MM.1S (cell line): Measurements from ENCODE around the gene STAG1.

Source experiments
- CTCF ChIP-seq: fragments of 300-600 bp; sonication (generic); IDR thresholded peaks from 2 replicates; pipeline ENCODE4 v1.5.1; 2016; ENCODE audit warnings: antibody characterized with exemption, low read length, mixed read lengths
- EZH2 ChIP-seq: fragments of 300-600 bp; sonication (generic); optimal IDR thresholded peaks from 2 replicates; pipeline ENCODE3; 2017; ENCODE audit warnings: low read depth, mild to moderate bottlenecking, antibody characterized with exemption, low read length, mixed read lengths

GRCh38 chr3:136490646-136491405, 261.4 kb downstream of the STAG1 start:
- no peak for TF ChIP-seq CTCF
- no peak for TF ChIP-seq EZH2
